GM19452 (cell line): ENCODE measurements around the gene ONECUT3.

Experiments
- ATAC-seq: cut with Tn5 transposase; IDR thresholded peaks from one replicate; pipeline ENCODE4 v1.9.1; 2021; ENCODE audit not compliant: unreplicated experiment

ONECUT3 gene

DNA sequence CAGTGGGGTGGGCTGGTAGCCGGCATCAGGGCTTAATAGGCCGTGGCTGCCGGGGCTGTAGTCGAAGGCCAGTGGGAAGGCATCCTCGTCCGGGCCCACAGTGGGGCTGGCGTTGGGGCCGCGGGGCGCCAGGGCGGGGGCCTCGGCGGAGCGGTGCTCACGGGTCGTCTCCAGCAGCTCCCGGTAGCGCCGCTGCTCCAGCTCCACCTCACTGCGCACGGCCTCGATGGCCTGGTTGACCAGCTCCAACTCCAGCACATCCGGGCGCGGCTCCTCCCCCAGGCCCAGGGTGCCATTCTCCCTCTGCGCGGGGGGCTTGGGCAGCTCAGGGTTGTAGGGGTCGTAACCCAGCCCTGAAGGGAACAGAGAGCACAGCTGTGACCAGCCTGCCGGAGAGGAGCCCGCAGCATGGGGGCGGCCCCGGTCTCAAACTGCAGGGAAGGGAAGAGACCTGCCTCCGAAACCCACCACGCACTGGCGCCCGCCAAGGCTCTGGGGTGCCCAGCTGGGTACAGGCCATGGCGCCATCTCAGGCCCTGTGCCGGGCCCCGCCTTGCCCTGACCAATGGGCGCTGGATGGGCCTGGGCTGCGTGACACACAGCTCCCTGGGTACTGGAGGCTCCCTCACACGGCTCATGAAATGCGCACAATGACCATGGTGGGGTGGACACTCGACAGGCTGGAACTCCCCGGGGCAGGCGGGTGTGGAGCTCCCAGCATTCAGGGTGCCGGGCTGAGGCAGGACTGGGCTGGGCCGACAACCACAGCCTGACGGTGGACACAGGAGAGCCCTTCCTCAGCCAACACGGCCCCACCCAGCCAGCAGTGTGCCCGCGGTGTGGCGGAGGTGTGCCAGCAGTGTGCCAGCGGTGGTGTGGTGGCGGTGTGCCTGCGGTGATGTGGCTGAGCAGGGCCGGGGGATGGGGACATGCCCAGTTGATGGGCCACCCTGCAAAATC lies 75.3 kb downstream of the ONECUT3 start:
- ATAC-seq = no peak

DNA sequence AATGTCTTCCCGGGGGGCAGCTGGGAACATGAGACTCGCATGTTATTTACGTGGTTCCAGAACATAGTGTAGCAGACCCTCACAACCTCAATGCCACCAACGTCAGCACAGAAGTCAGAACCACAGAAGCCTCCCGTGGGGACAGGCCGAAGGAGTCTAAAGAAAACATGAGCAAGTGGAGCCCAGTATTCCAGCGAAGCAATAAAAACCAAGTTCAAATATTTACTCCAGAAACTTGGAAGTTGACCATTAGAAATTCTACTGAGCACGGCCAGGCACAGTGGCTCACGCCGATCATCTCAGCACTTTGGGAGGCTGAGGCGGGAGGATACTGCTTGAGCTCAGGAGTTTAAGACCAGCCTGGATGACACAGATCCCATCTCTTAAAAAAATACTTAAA lies 76.7 kb downstream of the ONECUT3 start:
- ATAC-seq = no peak

DNA sequence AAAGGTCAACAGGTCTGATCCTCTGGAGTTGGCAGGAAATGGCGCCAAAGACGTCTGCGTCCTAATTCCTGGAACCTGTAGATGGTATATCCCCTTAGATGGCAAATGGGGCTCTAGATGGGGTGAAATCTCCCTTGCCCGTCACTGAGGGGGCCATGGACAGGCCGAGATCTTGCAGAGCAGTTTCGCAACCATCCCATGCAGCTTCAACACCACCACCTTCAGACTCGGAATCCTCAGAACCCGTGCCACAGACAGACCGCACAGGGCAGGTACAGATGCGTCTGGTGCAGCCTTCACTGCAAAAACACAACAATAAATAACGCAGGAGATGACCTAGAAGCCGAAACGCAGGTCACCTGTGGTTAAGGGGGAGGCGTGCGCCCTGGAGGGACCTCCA lies 77.3 kb downstream of the ONECUT3 start:
- no peak for ATAC-seq
